Smooth muscle cell (in vitro differentiated cells): ENCODE results near the gene RGL3. TPM values are rescaled to one million over a fixed set of nuclear protein-coding genes. Genes with fewer than 3 reads are reported as not detected.

Experiments
- DNase-seq: peaks from one replicate; lab custom pipeline; 2025; ENCODE audit not compliant: unreplicated experiment; lab: John Stamatoyannopoulos, UW
- H2AFZ ChIP-seq: fragments of 200-600 bp; sonication (generic); 2 replicates; pipeline ENCODE4 v1.6.0; 2016; ENCODE audit warnings: antibody characterized with exemption, low read depth, mild to moderate bottlenecking
- H3F3A ChIP-seq: fragments of 200-600 bp; sonication (generic); 2 replicates; pipeline ENCODE4 v1.6.0; 2017; ENCODE audit warnings: antibody characterized with exemption, low read depth
- H3K27ac ChIP-seq: fragments of 200-600 bp; sonication (generic); 2 replicates; pipeline ENCODE4 v1.5.1; 2016; ENCODE audit warnings: low read depth, mild to moderate bottlenecking
- H3K27me3 ChIP-seq: fragments of 200-600 bp; sonication (generic); 2 replicates; pipeline ENCODE4 v1.6.1; 2016; ENCODE audit warnings: low read depth, mild to moderate bottlenecking
- H3K36me3 ChIP-seq: fragments of 200-600 bp; sonication (generic); 2 replicates; pipeline ENCODE4 v1.5.1; 2016; ENCODE audit warnings: low read depth
- H3K4me1 ChIP-seq: fragments of 200-600 bp; sonication (generic); 2 replicates; pipeline ENCODE4 v1.5.1; 2016; ENCODE audit warnings: low read depth
- H3K4me2 ChIP-seq: fragments of 200-600 bp; sonication (generic); 2 replicates; pipeline ENCODE4 v1.6.0; 2016; ENCODE audit warnings: mild to moderate bottlenecking
- H3K4me3 ChIP-seq: fragments of 200-600 bp; sonication (generic); 2 replicates; pipeline ENCODE4 v1.5.1; 2016; ENCODE audit warnings: mild to moderate bottlenecking
- H3K79me2 ChIP-seq: fragments of 200-600 bp; sonication (generic); 2 replicates; pipeline ENCODE4 v1.6.0; 2016; ENCODE audit warnings: low read depth, mild to moderate bottlenecking
- H3K9ac ChIP-seq: fragments of 200-600 bp; sonication (generic); 2 replicates; pipeline ENCODE4 v1.6.0; 2016; ENCODE audit warnings: low read depth
- H3K9me3 ChIP-seq: fragments of 200-600 bp; sonication (generic); replicated peaks from 2 replicates; pipeline ENCODE4 v1.5.1; 2016; ENCODE audit warnings: low read depth
- H4K20me1 ChIP-seq: fragments of 200-600 bp; sonication (generic); 2 replicates; pipeline ENCODE4 v1.6.0; 2016; ENCODE audit warnings: low read depth
- CTCF ChIP-seq: fragments of 200-600 bp; sonication (generic); IDR thresholded peaks from 2 replicates; pipeline ENCODE4 v1.5.1; 2017; ENCODE audit warnings: borderline replicate concordance, mild to moderate bottlenecking, antibody characterized with exemption; ENCODE audit not compliant: insufficient read depth, poor library complexity, severe bottlenecking
- WGBS: methylation state at CpG from one replicate; pipeline ENCODE4 v1.1.7; 2016; ENCODE audit warnings: low lambda C conversion rate; 5-methylcytosine and 5-hydroxymethylcytosine counted together
- polyA plus RNA-seq: library from polyadenylated mRNA; unstranded; fragments of >200 nt; fragmentation: Nextera tagmentation; extraction: Ambion mirVana; gene quantifications from 2 replicates; pipeline ENCODE4 v1.2.1, GENCODE V29; 2016
- small RNA-seq: library from RNA; depleted of rRNA; stranded (forward); fragments of <200 nt; gene quantifications from one replicate; pipeline ENCODE3, GENCODE V24; 2014
- total RNA-seq: library from RNA; depleted of rRNA; stranded (reverse); fragments of >200 nt; gene quantifications from 2 replicates; pipeline ENCODE4 v1.2.3, GENCODE V29; 2014

The RGL3 gene
- total and polyA plus RNA-seq, 2 experiments from 2014 or later, result 5.5 to 6.6 TPM

- H3K4me1 ChIP-seq, result no peaks in the 10 kb centered on the region
- peak overlapping the region; percentile 82 for H3K27ac ChIP-seq
- peak overlapping the region; percentile 73 for H3K4me3 ChIP-seq
- no peak for DNase-seq
- H2AFZ ChIP-seq, result no peak overlapping the region
- H3K36me3 ChIP-seq, result no peaks in the 10 kb centered on the region
- peak overlapping the region; percentile 89 for H3K4me2 ChIP-seq
- no peak for TF ChIP-seq CTCF
- peaks cover 3% of the 10 kb centered on the region for H3K79me2 ChIP-seq
- H3F3A ChIP-seq, result no peaks in the 10 kb centered on the region
- no peaks in the 10 kb centered on the region for H4K20me1 ChIP-seq
- H3K9me3 ChIP-seq, result no peaks in the 10 kb centered on the region
- H3K27me3 ChIP-seq, result no peaks in the 10 kb centered on the region
- WGBS, result 71% methylated on average over 15 of the region's 15 CpGs
- no peak overlapping the region for H3K9ac ChIP-seq
Observed at GRCh38 chr19:11345122-11345803, 73.9 kb downstream of the RGL3 start.

Small RNA genes lying within 50 kb of the gene (small RNA-seq; reads per million reads assigned to genes)
- not detected for gene RF00019

Other genes with a start within 250 kb of the RGL3 start
- gene KANK2, start 221.8 kb downstream of the RGL3 start, total RNA-seq, result 28.1 and 44.1 TPM in 2 replicates
- 31.9 and 32.0 TPM in 2 replicates for gene KANK2, start 221.8 kb downstream of the RGL3 start, polyA plus RNA-seq
- 0.54 TPM in 1 of 2 replicates, not detected in the other for gene ANGPTL8, start 179.7 kb downstream of the RGL3 start, total RNA-seq
- 0.48 and 0.80 TPM in 2 replicates for gene ANGPTL8, start 179.7 kb downstream of the RGL3 start, polyA plus RNA-seq
- gene DOCK6, start 156.8 kb downstream of the RGL3 start, total RNA-seq, result 13.8 and 15.3 TPM in 2 replicates
- gene DOCK6, start 156.8 kb downstream of the RGL3 start, polyA plus RNA-seq, result 14.8 and 28.7 TPM in 2 replicates
- gene TSPAN16, start 123.2 kb downstream of the RGL3 start, total RNA-seq, result not detected in 2 replicates
- gene TSPAN16, start 123.2 kb downstream of the RGL3 start, polyA plus RNA-seq, result not detected in 2 replicates
- gene RAB3D, start 79.7 kb downstream of the RGL3 start, total RNA-seq, result 11.0 and 11.9 TPM in 2 replicates
- 6.2 and 7.3 TPM in 2 replicates for gene RAB3D, start 79.7 kb downstream of the RGL3 start, polyA plus RNA-seq
- gene TMEM205, start 73.0 kb downstream of the RGL3 start, total RNA-seq, result 162 and 163 TPM in 2 replicates
- gene TMEM205, start 73.0 kb downstream of the RGL3 start, polyA plus RNA-seq, result 118 and 119 TPM in 2 replicates
- gene CCDC159, start 72.8 kb downstream of the RGL3 start, total RNA-seq, result 17.0 and 29.4 TPM in 2 replicates
- gene CCDC159, start 72.8 kb downstream of the RGL3 start, polyA plus RNA-seq, result 8.7 and 9.8 TPM in 2 replicates
- gene PLPPR2, start 63.9 kb downstream of the RGL3 start, total RNA-seq, result 15.1 and 21.4 TPM in 2 replicates
- gene PLPPR2, start 63.9 kb downstream of the RGL3 start, polyA plus RNA-seq, result 54.0 and 67.1 TPM in 2 replicates
- gene SWSAP1, start 44.6 kb downstream of the RGL3 start, total RNA-seq, result 0.99 and 1.3 TPM in 2 replicates
- gene SWSAP1, start 44.6 kb downstream of the RGL3 start, polyA plus RNA-seq, result 2.7 and 2.8 TPM in 2 replicates
- 9.9 and 11.3 TPM in 2 replicates for gene EPOR, start 35.0 kb downstream of the RGL3 start, total RNA-seq
- gene EPOR, start 35.0 kb downstream of the RGL3 start, polyA plus RNA-seq, result 24.9 and 27.4 TPM in 2 replicates
- gene ODAD3, start 15.8 kb upstream of the RGL3 start, total RNA-seq, result 1.0 TPM in 1 of 2 replicates, not detected in the other
- gene ODAD3, start 15.8 kb upstream of the RGL3 start, polyA plus RNA-seq, result 3.8 and 5.1 TPM in 2 replicates
- 25.9 and 47.4 TPM in 2 replicates for gene PRKCSH, start 16.3 kb upstream of the RGL3 start, total RNA-seq
- 165 and 169 TPM in 2 replicates for gene PRKCSH, start 16.3 kb upstream of the RGL3 start, polyA plus RNA-seq
- not detected in 2 replicates for gene ELAVL3, start 61.7 kb upstream of the RGL3 start, total RNA-seq
- gene ELAVL3, start 61.7 kb upstream of the RGL3 start, polyA plus RNA-seq, result not detected in 2 replicates
- gene ZNF653, start 86.5 kb upstream of the RGL3 start, total RNA-seq, result 2.2 and 2.9 TPM in 2 replicates
- 5.5 and 10.8 TPM in 2 replicates for gene ZNF653, start 86.5 kb upstream of the RGL3 start, polyA plus RNA-seq
- 20.7 and 21.1 TPM in 2 replicates for gene ECSIT, start 109.8 kb upstream of the RGL3 start, total RNA-seq
- gene ECSIT, start 109.8 kb upstream of the RGL3 start, polyA plus RNA-seq, result 32.1 and 34.1 TPM in 2 replicates
- gene CNN1, start 119.5 kb upstream of the RGL3 start, total RNA-seq, result 72.8 and 77.8 TPM in 2 replicates
- 99.5 and 125 TPM in 2 replicates for gene CNN1, start 119.5 kb upstream of the RGL3 start, polyA plus RNA-seq
- gene ELOF1, start 139.9 kb upstream of the RGL3 start, total RNA-seq, result 18.6 and 20.3 TPM in 2 replicates
- 71.4 and 74.8 TPM in 2 replicates for gene ELOF1, start 139.9 kb upstream of the RGL3 start, polyA plus RNA-seq
- gene ACP5, start 158.3 kb upstream of the RGL3 start, total RNA-seq, result 1.9 and 19.8 TPM in 2 replicates
- 0.89 and 1.9 TPM in 2 replicates for gene ACP5, start 158.3 kb upstream of the RGL3 start, polyA plus RNA-seq
- 24.1 and 26.9 TPM in 2 replicates for gene ZNF627, start 178.2 kb upstream of the RGL3 start, total RNA-seq
- 10.6 and 11.7 TPM in 2 replicates for gene ZNF627, start 178.2 kb upstream of the RGL3 start, polyA plus RNA-seq